HG03565 (cell line): ENCODE measurements around the gene RIOK3.
A peak's percentile ranks its signal among the peaks of the same experiment; 100 is the strongest.
"Not testable (repeated sequence)": the region's sequence is repeated elsewhere in the genome, so short reads cannot be mapped to it uniquely, and the experiment has no call there.

Source experiments
- ATAC-seq: cut with Tn5 transposase; IDR thresholded peaks from one replicate; pipeline ENCODE4 v1.9.1; 2021; ENCODE audit warnings: mild to moderate bottlenecking, moderate library complexity; ENCODE audit not compliant: unreplicated experiment

Gene RIOK3

GRCh38 chr18:23451011-23451410, 2.1 kb upstream of the RIOK3 start:
- ATAC-seq: no peak

- ATAC-seq: no peak
These were observed 1.6 kb upstream of the RIOK3 start for GRCh38 chr18:23451491-23451890.

GRCh38 chr18:23452347-23452727, 750 bp upstream of the RIOK3 start:
- no peak for ATAC-seq

GRCh38 chr18:23453680-23454058, 582 bp downstream of the RIOK3 start:
- ATAC-seq: no peak

- ATAC-seq: no peak
These were observed 3.7 kb downstream of the RIOK3 start for GRCh38 chr18:23456835-23457234.

- no peak for ATAC-seq
These were observed 5.9 kb downstream of the RIOK3 start for GRCh38 chr18:23458830-23459529.

- ATAC-seq: no peak
These were observed 6.4 kb downstream of the RIOK3 start for GRCh38 chr18:23459530-23459921.

- no peak for ATAC-seq
These were observed 7.5 kb downstream of the RIOK3 start for GRCh38 chr18:23460285-23461273.

GRCh38 chr18:23462876-23463275, 9.8 kb downstream of the RIOK3 start:
- ATAC-seq: no peak

- no peak for ATAC-seq
These were observed 15.8 kb downstream of the RIOK3 start for GRCh38 chr18:23468753-23469459.

GRCh38 chr18:23470620-23471387, 17.7 kb downstream of the RIOK3 start:
- ATAC-seq: no peak

- no peak for ATAC-seq
These were observed 18.4 kb downstream of the RIOK3 start for GRCh38 chr18:23471486-23471885.

- no peak for ATAC-seq
These were observed 26.9 kb downstream of the RIOK3 start for GRCh38 chr18:23479829-23480505.

- no peak for ATAC-seq
These were observed 31.6 kb downstream of the RIOK3 start for GRCh38 chr18:23484561-23485182.

GRCh38 chr18:23485386-23485785, 32.3 kb downstream of the RIOK3 start:
- ATAC-seq: no peak

- peak; percentile 78 for ATAC-seq
These were observed 34.9 kb downstream of the RIOK3 start for GRCh38 chr18:23487738-23488570.

GRCh38 chr18:23489586-23489985, 36.5 kb downstream of the RIOK3 start:
- ATAC-seq: not testable (repeated sequence)

- no peak for ATAC-seq
These were observed 40.6 kb downstream of the RIOK3 start for GRCh38 chr18:23493654-23494053.

GRCh38 chr18:23494992-23495391, 41.9 kb downstream of the RIOK3 start:
- ATAC-seq: no peak
